HG03571 (cell line): ENCODE results near the gene RAB17.

Experiments
- ATAC-seq: cut with Tn5 transposase; IDR thresholded peaks from one replicate; pipeline ENCODE4 v1.9.1; 2021; ENCODE audit not compliant: unreplicated experiment

RAB17 gene, protein sequence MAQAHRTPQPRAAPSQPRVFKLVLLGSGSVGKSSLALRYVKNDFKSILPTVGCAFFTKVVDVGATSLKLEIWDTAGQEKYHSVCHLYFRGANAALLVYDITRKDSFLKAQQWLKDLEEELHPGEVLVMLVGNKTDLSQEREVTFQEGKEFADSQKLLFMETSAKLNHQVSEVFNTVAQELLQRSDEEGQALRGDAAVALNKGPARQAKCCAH

DNA sequence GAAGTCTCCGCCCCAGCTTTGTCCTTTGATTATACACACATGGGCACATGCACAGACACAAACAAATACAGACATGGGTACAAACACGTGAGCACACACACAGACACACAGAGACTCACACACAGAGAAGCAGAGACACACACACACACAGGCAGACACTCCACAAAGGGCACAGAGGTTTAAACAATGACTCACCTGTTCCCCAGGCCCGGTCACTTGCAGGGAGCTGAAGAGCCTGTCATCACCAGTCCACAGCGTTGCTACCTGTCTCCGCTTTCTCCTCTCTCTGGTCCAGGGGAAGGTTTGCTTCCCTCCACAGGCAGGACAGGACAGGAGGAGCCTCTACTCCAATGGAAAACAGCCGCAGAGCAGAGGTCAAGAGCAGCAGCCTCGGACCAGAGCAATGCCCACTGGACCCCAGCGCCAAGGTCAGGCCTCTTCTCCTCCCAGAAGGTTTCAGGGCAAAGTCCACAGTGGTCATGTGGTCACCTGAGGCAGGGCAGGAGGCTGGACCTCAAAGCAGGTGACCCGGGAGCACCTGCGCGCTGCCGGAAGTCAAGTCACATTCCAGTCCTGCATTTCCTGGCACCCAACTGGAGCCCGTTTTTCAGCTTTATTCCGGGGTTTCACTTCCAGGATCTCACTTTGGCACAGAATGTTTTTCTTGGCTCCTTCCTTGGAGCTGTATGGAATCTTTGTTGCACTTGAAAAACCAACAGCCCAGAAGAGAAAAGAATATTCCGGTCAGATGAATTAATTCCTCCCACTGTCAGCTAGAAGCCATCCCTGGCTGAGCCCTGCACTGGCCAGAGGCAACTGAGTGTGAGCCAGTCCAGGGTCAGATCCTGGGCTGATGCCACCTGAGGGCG, at the start of gene RAB17:
Gene RAB17, minus strand, starts transcription at position 463 of the 869 bp plus-strand sequence. CDS start 4,580 bp downstream, outside the sequence.
- ATAC-seq: no peak

DNA sequence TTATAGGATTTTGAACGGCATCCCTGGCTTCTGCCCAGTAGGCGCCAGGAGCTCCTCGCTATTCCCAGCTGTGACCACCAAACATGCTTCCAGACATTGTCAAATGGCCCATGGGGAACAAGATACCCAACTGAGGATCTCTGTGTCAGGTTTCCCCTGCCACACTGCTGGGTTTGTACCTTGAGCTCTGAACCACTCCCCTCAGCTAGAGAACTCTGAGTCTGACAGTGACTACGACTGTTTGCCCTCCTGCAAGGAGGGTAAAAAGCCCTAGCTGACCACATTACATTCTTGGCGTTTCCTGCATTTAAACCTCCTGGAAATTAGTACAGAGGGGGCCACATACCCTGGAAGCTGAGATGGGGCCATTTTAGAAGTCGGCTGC, 49.3 kb upstream of the RAB17 start:
- ATAC-seq: no peak

DNA sequence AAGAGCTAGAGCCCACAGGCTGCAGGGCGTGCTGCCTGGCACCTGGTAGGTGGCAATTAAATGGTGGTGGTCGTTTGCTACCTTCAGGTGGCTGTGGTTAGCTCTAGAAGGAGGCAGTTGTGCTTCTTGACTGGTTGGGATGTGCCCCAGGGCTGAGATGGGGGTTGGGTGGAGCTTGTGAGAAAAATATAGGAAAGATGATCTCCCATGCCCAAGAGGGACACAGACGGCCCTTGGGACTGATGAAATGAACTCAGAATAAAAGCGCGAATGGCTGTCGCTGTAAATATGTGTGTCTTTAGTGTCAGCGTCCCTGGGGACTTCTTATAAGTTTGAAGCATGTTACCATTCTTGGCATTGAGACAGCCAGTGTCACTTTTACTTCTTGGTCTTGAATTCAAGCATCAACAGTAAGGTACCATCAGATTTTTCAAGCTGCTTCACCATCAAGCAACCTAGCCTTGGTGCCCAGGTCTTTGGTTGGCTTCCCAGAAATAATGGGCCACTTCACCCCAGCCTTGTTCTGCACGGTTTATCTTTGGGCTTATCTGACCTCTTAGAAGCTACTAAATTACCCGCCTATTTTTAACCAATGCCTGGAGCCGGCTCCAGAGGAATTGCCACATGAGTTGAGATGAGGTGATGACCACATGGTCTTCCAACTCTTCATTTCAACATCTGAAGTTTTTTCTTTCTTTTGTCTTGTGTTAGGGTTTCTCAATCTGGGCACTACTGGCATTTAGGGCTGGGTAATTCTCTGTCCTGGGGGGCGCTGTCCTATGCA, 48.7 kb upstream of the RAB17 start:
- ATAC-seq: no peak

DNA sequence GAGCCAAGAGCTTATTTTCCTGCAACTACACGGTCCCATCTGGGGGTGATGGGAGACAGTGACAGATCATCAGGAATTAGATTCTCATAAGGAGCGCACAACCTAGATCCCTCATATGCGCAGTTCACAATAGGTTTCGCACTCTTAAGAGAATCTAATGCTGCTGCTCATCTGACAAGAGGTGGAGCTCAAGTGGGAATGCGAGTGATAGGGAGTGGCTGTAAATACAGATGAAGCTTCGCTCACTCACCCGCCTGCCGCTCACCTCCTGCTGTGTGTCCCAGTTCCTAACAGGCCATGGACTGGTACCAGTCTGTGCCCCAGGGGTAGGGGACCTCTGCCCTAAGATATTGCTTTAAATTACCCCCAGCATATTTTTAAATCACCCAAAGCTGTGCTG, 47.6 kb upstream of the RAB17 start:
- ATAC-seq: no peak

DNA sequence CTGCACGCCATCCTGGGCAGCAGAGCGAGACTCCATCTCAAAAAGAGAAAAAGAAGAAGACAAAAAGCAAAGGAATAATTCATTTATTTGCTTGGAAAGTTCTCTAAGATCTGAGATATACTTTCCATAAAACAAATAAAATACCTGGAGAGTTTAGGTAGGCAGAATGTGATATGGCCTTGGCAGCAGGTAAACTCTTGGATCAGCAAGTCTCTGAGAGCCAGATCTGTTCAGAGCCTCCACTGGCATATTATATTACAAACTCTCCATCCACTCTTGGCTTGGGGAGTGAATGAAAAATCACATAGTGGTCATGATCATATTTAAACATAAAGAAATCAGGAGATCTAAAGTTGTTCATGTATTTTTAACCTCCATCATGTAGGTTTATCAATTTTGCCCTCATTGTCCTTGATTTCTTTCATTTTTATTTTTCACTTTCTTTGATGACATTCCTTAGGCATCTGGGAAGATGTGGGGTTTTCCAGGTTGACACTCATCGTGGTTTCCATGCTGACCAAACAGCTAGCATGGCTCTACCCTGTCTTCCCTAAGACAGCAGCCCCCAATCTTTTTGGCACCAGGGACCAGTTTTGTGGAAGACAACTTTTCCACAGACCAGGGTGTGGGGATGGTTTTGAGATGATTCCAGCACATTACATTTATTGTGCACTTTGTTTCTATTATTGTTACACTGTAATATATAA, 47.0 kb upstream of the RAB17 start:
- ATAC-seq: no peak

DNA sequence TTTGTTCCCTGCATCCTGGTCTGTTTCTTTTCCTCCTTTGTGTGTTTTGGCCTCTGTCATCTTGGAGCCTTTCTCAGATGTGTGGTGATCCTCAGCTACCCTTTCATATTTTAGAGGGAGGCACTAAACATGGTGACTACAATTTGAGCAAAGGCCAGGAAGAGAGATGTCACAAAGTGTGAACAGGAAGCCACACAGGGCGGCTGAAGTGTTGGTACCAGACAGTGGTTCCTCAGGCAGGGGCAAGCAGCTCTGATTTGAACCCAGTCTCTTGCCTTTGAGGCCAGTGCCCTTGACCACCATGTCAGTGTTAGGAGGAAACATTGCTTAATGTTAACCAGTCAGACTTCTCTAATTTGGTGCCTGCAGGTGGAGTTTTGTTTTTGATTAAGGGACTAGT, 46.0 kb upstream of the RAB17 start:
- no peak for ATAC-seq

DNA sequence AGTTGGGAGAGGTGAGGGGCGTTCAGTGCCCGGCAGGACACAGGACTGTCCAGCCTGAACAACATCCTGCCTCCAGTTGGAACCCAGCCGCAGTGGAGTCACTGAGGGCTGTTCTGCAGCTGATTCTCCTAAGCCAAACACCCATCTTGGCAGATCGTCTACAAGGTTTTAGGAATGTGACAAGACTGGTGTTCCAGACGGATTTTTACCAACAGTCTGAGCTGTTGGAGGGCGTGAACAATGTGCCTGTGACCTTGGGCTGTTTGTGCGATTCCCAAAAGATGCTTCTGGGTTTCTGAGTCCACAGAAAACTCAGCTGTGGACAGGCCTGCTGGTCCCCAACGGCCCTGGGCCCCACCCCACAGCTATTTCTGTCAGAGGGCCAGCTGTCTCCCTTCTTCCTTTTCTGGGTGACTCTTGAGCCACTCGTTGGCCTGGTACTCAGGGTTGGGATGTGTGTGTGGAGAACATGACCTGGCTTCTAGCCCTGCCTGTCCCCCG, 42.6 kb upstream of the RAB17 start:
- no peak for ATAC-seq

DNA sequence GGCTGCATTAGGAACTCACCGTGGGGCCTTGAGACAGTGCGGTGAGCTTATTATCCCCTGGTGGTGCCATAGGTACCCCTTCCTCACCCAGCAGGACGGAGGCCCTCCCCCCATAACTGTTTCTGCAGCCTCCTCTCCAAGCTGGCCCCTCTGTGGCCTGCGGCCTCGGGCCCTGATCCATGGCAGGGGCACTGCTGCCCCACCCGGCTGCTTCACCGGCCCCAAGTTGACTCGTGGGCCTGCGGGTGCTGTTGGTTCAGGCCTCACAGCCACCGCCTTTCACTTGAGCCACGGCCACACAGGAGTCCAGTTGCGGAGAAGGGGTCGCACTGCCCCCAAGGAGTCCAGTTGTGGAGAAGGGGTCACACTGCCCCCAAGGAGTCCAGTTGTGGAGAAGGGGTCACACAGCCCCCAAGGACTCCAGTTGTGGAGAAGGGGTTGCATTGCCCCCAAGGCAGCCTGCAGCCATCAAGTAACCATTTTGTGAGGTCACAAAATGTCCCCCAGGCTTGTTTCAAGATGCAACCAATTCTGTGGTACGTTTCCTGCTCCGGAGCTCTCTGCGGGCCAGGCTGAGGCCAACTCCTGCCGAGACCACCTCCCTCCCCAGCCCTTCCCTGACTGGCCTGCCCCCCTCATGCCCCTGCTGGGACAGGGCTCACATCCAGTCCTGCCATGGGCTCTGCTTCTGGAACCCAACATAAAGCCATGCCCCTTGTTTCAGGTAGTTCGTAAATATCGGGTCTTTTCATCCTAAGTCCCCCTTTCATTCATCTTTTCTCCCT, 41.5 kb upstream of the RAB17 start:
- no peak for ATAC-seq

DNA sequence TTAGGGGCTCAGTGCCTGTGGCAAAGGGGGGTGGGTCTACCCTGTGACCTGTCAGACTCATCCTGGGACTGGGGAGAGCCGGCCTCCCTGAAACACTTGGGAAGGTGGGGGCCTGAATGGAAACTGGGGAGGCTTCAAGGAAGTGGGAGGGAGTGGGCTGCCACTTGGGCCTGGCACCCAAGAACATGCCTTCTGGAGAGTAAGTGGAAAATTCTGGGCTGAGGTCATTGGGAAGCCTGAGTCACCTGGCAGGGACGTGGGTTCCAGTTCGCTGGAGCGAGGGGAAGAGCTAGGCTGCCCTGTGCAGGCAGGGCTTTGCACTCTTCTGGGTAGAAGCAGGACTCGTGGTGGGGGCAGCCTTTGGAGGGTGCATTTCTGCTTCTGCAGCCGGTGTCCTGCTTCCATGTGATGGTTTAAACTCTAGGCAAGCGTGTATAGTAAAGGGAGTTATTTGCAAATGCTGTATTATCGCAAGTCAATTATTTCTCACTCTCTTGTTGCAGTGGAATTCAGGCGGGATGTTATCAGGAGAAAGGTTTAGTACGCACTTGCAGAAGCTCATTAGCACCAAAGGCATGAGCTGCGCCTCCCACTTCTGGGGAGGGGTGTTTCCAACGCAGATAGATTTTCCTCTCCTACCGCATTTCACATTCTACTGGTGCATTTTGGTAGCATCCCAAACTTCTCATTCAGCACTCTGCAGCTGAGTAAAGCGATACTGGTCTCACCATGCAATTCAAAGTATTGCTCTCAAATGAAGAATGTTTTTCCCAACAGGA, 40.7 kb upstream of the RAB17 start:
- ATAC-seq: no peak

DNA sequence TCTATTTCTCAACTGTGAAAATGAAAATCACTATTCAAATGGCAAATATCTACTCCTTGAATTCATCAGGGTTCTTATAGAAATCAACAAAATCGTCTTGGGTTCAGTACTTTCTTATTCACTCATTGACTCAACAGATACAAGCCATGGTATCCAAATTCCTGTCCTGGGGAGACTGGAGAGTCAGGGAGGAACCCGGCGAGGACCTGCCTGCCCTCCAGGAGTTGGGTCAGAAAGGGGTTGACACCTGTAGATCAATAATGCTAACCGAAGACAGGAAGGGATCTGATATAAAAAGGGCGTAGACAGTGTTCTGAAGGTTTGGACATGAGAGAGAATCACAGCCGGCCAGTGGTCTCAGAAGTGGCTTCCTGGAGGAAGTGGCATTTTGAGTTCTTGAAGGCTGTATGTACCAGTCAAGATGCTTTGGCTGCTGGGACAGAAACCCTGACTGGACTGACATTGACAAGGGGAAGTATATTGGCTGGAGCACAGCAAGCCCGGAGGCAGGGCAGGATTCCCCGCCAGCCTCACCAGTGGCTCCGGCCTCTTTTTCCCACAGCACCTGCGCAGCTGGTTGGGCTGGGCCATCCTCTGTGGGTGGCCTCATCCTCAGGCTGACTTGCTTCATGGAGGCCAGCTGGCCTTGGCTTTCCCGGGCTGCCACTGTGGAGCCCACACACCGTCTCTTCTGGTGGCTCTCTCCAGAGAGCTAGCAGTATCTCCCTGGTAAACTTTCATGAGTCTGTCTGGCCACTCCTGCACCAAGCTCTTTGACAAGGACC, 39.9 kb upstream of the RAB17 start:
- no peak for ATAC-seq

DNA sequence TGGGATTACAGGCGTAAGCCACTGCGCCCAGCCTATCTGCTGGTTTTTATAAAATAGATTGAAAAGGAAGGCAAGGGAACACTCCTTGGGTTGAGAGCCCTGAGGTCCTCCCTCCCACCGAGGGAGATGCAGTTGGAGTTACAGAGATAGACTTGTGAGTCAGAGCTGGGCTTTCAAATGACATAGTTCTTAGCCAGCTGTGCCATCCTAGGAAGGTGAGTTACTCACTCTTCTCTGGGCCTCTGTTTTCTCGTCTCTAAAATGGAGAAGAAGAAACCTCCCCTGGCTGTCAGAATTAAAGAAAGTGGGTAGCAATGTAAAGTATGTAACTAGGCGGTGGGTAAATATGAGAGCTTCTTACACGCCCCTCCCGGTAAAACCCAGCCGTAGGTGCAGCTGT, 39.2 kb upstream of the RAB17 start:
- ATAC-seq: no peak

DNA sequence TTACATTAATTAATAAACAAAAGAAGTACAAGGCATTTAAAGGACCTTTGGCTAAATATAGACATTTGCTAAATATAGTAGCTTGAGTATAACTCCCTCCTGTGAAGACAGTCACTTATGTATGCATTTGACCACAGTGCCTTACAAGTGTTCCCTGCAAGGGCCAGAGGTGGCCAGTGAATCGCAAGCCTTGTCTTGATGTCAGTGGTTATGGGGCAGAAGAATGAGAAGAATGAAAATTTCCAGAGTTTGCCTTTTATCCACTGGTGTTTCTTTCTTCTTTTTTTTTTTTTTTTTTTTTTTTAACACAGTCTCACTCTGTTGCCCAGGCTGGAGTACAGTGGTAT, 38.6 kb upstream of the RAB17 start:
- ATAC-seq: no peak

DNA sequence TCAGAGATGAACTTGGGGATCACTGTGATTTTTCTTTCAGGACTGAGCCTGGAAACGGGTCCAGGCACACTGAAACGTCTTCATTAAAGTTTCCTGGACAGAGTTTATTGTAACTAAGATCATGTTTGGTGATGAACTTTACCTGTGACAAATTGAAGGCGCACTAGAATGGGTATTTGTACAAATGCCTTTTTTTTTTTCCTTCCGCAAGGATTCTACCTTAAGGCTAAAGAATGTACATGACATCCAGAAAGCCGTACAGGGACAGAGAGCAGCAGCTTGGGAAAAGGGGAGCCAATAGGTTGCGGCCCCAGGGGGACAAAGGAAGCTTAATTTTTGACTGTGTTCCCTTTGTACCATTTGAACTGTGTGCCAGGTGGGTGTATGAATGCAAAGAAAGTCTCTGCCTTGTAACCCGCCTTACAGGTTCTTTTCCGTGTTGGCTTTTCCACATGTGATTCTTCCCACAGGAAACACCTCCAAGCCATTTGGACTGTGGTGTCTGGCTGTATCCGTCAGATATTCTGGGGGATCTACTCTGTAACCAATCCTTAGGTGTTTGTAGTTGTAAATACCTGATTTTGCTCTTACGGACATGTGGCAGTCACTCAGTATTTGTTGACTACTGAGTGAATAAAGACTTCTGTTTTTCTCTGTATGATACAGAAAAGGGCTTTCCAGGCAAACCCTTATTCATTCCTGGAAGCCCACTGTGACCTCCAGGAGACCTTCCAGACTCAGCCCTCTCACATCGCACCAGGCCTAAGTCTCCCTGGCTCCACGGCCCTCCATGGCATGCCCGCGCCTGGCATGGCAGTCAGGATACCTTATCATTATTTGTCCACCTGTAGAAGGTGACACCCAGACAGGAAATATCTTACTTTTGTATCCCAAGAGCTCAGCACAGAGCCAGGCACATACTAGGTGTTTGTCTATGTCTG, 38.0 kb upstream of the RAB17 start:
- ATAC-seq: no peak

DNA sequence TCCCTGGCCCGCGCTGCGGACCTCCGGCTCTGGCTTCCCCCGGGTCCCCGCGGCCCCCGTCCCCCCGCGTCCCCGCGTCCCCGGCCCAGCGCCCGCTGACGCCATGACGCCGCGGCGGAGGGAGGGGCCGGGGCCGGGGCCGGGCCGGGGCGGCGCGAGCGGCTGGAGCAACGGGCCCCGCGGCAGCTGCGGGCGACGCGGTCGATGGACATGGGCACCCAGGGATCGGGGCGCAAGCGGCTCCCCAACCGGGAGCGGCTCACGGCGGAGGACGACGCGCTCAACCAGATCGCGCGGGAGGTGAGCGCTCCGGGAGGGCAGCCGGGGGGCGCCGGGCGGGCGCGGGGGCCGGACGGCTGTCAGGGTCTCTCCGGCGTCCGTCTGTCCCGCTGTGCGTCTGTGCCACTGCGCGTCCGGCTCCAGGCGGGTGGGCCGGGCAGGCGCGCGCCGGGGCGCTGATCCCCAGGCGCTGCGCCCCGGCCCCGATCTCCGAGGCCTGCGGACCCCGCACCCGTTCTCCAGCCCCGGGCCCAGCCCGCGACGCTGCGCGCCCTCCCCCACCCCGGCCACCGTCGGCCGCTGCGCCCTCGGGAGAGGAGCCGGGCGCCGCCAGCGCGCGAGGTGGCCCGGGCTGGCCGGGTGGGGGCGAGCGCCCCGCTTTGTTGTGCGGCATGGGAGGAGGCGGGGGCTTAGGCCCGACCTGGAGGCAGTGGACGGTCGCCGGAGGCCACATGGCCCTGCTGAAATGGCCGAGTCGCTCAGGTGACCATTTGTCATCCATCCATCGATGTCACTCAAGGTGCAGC, 37.1 kb upstream of the RAB17 start, which contains the start of gene LRRFIP1:
Gene LRRFIP1, plus strand, starts transcription at position 147 of the 806 bp plus-strand sequence. Its CDS starts 58 bp downstream, at position 205.
- ATAC-seq: no peak

DNA sequence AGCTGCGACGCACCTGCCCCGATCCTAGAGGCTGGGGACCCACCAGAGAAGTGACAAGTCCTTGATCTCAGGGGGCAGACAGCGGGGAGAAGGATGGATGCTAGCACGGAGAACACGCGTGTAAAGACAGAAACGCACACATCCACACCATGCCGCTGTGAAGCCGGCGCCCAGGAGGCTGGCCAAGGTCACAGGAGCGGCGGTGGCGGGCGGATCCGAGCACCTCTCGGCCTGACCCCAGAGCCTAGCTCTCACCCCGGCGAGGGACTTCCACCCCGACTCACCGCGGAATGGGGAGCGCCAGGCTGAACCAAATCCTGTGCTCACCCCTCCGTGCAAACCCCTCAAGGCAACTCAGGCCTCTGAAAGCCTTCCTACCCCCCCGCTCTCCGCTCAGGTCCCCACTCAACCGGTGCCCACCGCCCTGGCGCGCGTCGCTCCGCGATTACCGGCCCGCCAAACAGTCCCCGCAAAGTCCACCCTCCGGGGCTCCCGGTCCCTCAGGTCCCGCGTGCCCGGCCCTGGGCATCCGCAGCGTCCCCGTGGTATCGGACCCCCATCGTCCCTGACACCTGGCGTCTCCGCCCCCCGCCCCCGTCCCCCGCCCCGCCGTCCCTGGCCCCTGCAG, 36.4 kb upstream of the RAB17 start:
- no peak for ATAC-seq

DNA sequence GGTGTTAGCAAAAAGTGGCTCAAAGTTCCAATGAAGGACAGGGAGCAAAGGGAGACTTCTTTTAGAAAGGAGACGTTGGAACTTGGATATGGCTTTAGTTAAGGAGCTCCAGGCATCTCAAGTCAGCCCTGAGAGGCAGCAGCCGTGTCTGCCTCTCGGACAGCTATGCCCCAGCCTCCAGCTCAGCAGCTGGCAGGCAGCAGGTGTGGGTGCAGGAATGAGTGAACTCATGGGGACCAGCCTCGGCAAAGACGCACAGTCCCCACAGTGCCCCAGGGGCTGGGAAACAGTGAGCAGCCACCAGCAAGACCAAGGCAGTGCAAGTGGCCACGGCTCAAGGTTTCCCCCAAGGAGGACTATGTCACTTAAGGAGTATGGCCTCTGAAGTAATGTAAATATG, 35.2 kb upstream of the RAB17 start:
- no peak for ATAC-seq
